Stimulated activated CD4-positive, alpha-beta T cell treated with anti-CD3 and anti-CD28 coated beads, Interleukin-12 subunit alpha, Interleukin-12 subunit beta, amount 100 ng/mL, for 48 hours (primary cell): ENCODE results near the gene ABCA4.

Experiments
- DNase-seq, 3 donors: peaks; one replicate each; pipeline ENCODE4 v3.0.0-alpha.2; 2020; ENCODE audit warnings: low read depth in 2 of 3, low spot score in 1 of 3

The ABCA4 gene

DNA sequence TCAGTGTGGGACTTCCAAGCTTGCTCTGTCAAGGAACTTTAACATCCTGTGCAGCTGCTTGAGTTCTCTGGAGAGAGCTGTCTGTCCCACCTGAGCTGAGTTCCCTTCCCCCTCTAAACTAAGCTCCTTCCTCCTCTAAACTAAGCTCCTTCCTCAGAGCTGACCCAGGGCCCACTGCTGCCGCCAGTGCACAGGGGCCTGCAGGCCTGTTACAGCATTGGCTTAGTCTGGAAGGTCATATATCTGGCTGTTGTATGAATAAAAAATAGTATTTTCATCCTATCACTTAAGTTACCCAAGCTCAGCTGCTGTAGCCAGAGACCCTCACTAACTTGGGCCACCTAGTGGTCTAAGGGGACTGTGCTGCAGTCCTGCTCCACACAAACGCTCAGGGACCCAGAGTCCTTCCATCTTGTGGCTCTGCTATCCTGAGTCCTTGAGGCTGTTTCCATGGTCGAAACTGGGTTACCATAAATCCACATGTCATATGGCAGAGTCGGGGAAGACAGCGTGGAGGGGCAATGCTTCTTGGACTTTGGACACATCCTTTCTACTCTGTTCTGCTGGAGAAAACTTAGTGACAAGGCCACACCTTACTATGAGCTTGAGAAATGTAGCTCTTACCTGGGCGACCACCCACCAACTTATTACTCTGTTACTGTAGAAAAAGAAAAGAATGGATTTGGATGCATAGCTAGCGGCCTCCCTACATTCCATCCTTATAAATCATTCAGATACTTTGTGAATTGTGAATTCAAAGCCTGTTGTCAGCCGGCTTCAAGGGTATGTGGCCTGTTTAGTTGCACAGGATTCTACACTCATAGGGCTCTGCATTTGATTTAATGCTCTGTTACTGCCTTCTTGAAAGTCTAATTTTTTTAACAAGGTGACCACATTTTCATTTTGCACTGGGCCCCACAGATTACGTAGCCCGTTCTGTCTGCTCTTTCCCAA lies 140.4 kb downstream of the ABCA4 start:
- DNase-seq, result no peak

DNA sequence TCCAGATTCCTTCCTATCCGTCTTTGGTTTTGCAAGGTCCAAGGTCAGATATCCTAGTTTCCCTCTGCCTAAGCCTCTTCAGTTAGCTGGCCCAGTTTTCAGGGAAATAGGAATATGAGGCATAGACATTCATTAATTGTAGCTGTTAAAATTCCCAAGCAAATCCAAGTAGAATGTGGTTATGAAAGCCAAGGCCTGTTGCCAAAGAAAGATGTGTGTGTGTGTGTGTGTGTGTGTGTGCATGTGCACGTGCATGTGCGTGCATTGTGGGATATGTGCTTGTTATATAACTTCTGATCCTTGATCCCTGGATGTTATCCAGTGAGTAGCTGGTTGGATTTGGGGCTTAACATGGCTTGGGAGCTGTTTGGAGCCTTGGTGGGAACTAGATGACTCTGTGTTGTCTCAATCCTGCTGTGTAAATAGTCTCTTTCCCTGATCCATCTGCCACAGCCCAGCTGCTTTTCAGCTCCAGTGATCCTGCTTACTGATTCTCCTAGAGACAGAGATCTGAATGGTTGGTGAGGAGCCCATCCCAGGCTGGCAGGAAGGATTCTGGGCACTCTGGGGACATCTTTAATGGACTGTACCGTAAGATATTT lies 141.1 kb downstream of the ABCA4 start:
- no peak for DNase-seq

DNA sequence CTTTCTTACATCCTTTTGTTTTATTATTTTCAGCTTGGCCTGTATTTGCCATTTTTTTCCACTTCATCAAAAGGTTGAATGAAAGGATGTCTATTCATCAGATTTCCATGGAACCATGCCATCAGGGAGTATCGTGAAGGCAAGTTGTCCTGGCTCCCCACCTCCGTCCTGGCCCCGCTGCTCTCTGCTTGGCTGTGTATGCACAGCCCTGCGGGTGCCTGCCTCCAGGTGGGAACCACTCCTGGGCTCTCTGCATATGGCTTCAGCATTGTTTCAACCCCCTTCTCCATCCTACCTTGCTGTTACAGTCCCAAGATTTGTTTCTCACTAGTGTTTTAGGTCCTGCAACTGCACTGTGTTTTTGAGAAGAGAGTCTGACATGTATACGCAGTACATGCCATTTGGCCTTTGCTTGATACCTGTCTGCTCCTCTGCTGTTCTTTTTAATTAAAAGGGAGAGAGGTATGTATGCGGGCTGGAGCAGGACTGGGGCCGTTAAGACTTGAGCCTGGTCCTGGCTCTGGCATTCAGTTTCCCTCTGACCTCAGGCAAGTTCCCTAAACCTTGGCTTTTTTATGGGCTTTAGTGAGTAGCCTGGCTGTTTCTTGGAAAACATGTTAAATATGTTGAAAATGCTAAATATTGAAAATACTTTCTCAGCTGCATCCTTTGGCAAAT lies 141.8 kb downstream of the ABCA4 start:
- no peak for DNase-seq

DNA sequence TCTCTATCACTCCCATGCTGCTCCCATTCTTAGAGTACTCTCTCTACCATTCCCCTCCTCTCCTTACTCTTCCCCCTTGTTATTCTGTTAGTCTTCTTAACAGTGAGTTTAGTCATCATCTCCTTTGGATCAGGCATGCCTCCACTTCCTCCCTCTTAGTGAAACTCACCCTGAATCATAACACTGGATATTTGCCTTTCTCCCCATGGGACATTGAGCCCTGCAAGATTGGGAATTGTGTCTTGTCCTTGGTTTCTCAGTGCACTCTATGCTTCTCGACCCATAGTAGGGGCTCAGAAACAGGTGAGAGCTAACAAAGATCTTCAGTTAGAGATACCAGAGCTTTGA lies 143.4 kb downstream of the ABCA4 start:
- no peak for DNase-seq

DNA sequence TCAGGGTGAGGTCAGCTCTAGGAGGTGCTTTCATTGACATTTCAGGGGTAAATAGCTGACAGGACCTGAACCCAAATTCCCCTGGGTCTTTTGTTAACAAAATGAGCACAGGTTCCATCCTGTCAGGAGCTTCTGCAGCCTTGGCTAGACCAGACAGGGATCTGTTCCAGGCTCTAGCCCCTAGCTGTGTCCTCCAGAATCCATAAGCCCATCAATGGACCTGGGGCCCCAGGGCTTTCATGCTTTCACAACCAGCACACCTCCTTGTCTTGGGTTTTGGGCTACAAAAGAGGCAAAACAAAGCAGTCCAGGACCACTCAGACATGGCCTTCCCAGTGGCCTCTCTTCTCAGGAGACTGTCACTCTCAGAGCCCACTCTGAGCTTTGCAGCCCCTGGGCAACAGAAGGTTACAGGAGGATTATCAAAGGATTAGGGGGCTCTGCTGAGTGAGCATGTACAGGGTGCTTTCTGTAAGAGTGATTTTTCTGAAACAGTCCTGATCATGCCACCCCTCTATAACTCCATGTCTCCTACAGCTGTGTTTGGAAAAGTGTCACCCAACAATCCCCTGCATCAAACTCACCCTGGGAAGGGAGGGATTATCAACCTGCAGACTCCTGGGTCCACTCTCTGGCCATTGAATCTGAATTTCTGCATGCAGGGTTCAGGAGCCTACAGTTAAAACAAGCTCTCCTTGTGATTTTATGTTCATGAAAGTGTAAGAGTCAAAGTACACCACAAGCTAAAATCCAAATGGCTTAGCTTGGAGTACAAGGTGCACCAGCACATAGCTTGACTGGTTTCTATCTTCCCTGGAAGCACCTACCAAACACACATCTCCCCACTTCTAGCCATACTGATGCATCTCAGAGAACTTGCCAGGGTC lies 144.0 kb downstream of the ABCA4 start:
- no peak for DNase-seq

DNA sequence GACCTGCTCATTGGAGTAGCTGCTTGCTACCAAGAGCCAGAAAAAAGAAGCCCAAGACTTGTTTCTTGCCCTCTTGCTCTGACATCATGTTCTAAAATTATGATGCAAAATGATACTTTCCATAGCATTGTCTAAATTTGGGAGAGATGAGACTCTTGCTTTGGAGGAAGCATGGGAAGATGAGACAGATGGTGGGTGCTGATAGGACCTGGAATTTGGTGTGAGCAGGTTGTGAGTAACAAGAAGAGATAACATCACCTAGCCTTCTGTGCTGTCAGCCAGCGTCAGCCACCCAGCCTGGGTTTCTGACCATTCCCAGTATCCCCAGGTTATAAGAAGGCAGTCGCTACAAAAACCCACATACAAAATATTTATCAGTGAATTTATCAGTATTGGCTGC lies 144.7 kb downstream of the ABCA4 start:
- DNase-seq, result no peak

DNA sequence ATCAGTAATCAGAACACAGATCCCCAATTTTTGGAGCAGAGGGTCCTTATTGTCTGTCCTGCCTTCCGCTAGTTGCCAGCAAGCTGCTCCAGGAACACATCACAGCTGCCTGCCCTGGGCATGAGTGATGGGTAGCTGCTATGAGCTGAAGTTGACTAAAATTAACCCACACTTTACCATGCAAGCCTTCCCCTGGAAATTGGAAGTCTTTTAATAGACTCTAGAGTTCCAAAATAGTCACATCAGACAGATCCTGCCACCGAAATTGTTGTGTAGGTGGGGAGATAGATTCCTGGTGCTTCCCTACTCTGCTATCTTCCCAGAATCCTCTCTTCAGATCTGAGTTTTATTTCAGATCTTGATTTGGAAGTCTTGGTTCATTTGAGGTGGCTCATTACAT lies 148.6 kb downstream of the ABCA4 start:
- DNase-seq, result no peak

DNA sequence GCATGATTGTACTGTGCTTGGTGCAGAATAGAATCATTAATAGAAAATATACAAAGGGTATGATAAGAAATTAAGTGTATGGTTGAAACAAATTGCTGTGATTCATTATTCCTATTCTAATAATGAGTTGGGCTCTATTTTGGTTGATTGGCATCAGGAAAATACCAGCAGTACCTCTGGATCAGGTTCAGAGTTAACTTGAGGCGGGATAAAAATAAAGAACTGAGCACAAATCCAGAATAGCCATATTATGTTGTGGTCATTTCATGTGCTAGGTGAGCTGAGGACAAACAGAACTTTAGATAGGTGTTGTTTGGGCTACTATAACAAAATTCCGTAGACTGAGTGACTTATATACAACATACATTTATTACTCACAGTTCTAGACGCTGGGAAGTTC lies 151.1 kb downstream of the ABCA4 start:
- DNase-seq, result no peak

DNA sequence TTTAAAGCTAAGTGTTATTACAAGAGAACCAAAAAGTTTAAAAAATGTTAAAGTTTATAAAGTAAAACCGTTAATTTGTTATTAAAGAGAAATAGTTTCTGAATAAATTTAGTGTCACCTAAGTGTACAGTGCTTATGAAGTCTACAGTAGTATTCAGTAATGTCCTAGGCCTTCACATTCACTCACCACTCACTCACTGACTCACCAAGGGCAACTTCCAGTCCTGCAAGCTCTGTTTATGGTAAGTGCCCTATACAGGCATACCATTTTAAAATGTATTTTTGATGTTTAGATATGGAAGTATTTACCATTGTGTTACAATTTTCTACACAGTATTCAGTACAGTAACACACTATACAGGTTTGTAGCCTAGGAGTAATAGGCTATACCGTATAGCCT lies 151.6 kb downstream of the ABCA4 start:
- DNase-seq, result no peak

DNA sequence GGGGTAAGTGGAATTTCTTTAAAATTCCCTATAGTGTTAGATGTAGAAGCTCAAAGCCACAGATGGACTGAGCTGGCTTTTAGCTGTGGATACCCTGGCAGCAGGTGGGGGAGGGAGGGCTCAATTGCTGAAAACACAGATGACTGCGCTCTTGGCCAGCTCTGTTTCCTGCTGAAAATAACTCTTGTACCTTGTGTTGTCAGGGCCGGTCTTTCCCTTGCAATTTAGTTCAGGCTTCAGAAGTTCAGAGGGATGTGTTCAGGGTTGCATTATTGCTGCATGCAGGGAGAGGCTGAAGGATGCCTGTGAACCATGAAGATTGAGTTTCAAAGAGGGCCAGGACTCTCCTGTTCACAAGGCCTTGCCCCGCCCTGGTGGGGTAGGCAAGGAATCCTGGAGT lies 153.6 kb downstream of the ABCA4 start:
- no peak for DNase-seq

DNA sequence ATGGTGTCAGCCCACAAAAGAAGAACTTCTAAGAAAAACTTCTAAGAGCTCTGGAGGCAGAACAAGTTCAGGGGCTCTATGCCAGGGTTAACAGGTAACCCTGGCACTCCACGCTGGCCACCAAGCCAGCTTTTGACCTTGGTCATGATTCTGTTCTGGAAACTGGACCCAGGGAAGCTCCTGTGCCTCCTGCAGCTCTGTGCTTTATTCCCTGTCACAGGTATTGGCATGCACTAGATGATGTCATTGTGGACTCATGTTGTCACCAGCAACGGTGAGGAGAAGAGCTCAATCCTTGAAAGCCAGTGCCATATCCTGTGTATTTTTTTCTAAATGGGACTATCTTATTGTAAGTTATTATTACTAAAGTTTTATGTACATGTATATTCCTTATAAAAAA lies 155.1 kb downstream of the ABCA4 start:
- DNase-seq, result no peak

DNA sequence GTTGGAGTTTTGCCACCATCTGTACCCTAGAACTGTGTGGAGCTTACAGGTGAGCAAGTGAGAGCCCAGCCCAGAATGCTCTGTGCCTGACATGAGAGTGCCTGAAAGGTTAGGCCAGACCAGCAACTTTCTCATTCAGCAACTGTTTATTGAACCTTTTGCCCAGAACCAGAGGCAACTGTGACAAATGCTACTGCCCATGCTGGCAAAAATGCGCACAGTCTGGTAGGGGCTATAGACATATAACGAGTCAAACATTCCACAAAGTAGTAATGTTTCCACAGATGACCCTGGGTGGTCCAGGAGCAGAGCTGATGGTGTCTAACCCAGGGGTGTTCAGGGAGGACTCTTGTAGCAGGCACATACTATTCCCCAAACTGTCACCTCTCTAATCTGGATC lies 155.7 kb downstream of the ABCA4 start:
- DNase-seq, result no peak

DNA sequence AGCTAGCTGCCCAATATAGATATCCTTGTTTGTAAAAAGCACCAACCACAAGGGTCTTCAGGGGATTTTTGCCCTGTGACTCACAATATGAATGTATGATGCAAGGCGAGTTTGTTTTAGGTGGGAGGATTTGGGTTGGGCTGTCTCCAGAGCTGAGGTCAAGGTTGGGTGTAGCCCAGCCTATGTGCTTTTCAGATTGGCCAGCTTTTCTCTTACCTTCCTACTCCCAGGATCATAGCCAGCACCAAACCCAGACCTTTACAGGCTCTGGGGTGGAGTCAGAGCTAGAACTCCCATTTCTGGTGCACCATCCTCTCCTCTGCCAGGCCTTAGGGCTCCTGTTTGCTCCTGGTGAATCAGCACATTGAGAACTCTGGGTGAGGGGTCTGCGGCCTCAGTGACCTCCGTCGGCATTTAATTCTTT lies 156.2 kb downstream of the ABCA4 start:
- no peak for DNase-seq

DNA sequence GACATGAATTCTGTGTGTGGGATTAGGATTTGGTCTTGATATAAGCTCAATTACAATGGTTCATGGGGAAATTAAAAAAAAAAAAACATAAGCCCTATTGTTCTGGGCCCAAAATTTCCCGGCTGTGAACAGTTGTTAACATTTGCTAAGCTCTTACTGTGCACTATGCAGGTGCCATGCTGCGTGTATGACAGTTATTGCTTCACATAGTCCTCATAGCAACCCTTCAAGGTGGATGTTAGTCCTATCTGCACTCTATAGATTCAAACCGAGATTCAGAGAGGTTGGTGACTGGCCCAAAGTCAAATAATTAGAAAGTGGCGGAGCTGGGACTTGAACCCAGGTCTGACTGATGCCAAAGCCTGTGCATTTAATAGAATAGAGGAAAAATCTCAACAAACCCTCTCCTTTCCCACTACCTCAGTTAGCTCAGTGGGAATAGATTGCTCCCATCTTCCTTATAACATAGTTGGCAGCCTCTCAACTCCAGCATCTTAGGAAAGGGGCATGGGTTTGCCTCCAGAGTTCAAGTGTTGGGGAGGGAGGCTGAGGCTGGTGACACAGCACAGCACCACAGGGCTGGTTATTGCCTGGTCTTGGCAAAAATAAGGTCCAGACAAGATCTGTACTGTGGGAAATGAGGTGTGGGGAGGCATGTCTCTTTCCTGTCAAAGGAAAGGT lies 156.7 kb downstream of the ABCA4 start:
- no peak for DNase-seq

DNA sequence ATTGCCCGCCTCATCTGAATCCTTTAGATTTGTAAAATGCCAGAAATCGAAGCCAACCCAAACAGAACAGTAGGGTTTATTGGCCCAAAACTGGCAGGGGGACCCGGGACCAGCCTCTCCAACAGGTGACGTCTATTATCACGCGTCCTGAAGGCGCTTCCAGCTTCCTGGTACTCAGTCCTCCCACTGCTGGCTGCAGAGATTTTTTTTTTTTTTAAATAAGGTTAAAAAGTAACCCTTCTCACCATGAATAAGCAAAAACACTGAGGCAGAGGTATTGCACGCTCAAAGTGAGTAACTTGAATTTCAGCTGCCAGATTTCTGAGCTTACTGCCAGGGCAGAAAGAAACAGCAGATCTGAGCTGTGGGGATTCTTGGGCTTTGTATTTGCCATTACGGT lies 157.4 kb downstream of the ABCA4 start:
- no peak for DNase-seq

DNA sequence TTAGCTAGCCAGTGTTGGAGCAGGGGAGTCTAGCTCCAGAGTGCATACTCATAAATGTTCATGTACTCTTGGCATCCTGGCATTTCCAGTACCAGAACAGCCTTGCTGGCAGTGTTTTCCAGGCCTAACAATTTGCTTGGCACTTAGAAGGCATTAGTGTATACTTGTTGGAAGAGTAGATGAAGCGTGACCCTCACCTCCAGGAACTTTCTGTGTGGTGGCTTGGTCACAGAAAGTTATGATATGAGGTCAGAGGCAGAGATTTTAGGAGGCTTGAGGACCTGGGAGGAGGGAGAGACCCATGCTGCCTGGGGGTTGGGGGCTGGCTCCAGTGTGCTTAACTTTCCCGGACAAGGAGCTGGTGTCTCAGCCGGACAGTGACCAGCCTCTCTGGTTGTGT lies 159.0 kb downstream of the ABCA4 start:
- DNase-seq, result no peak

DNA sequence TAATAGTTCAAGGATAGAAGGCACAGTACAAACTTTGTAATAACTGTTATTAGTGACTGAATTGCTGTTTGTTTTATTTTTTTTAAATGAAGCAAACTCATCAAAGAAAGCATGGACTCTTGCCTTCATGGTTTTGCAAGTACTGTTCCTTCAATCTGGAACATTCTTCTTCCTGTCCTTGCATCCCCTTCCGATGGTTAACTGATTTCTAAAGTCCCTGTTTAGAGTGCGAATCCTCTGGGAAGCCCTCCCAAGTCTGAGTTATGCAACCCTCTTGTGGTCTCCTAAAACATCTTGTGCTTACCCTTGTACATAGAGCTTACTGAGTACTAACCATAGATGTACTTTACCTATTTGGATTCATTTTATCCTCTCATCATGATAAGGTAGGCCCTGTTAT lies 159.5 kb downstream of the ABCA4 start:
- no peak for DNase-seq

DNA sequence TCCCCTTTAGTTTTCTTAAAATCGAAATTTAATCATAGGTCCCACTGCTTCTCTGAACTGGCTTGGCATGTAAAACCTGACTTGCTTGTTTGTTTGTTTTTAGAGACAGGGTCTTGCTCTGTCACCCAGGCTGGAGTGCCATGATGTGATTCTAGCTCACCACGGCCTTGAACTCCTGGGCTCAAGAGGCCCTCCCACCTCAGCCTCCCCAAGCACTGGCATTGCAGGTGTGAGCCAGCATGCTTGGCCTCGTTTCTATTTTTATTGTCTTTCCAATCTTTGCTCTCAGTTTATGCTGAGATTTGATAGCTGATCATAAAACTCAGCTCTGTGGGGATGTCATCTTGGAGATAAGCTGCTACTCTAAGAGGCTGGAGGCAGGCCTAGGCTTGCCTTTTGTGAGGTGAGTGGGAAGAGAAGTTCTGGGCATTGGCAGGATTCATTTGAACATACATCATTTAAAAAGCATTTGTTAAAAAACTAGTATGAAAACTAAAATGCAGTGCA lies 160.3 kb downstream of the ABCA4 start:
- DNase-seq, result no peak

DNA sequence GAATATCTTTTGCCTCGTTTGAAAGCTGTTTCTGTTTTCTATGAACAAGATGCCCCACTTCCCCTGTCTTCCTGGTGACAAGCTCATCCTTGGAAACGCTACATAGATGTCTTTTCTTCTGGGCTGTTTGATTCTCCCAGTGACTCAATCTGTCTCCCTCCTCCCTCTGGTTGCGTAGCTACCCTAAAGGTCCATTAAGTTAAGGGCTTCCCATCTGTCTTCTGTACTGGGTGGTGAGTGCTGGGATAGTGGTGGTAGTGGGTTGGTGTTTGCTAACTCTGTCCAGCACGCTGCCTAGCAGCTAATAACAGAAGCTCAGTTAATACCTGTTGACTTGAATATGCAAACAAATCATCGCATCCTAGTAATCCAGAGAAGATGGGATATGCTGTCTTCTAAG lies 161.5 kb downstream of the ABCA4 start:
- DNase-seq, result no peak

DNA sequence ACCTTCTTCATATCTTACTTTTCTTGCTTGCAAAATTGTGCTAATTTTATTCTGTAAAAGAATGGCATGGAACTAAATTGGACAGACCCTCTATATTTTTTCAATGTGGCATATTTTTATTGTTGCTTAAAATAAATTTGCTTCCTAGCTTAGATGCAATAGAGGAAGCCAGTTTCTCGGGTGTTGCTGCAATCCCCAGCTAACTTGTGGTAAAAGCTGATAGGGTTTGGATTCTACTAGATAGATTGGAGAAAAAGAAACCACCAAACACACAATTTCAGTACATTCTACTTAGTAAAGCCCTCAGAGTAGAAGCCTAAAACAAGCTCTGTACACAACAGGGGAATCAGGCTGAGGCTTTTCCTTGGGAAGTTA lies 162.2 kb downstream of the ABCA4 start:
- no peak for DNase-seq
